Stimulated activated CD8-positive, alpha-beta memory T cell treated with anti-CD3 and anti-CD28 coated beads, Interleukin-15, amount 100 ng/mL, for 24 hours (primary cell): ENCODE data around the gene AXL.
"Not testable (repeated sequence)": the region's sequence is repeated elsewhere in the genome, so short reads cannot be mapped to it uniquely, and the experiment has no call there.

Experiments
- DNase-seq: peaks from one replicate; pipeline ENCODE4 v3.0.0-alpha.2; 2020; ENCODE audit warnings: low read depth

AXL gene

GRCh38 chr19:41218615-41219507 lies at the start of gene AXL:
Gene AXL (plus strand): TSS chr19:41219223. CDS start chr19:41219393, 170 bp downstream.
- no peak for DNase-seq

GRCh38 chr19:41172297-41173164 lies 46.5 kb upstream of the AXL start:
- DNase-seq = no peak

- no peak for DNase-seq
Observed at GRCh38 chr19:41174297-41174928, 44.6 kb upstream of the AXL start.

GRCh38 chr19:41175801-41176777 lies 42.9 kb upstream of the AXL start:
- no peak for DNase-seq

GRCh38 chr19:41180173-41180572 lies 38.9 kb upstream of the AXL start:
- DNase-seq = not testable (repeated sequence)

- no peak for DNase-seq
Observed at GRCh38 chr19:41186971-41187883, 31.8 kb upstream of the AXL start.

GRCh38 chr19:41187884-41188279 lies 31.1 kb upstream of the AXL start:
- no peak for DNase-seq

GRCh38 chr19:41189425-41190065 lies 29.5 kb upstream of the AXL start:
- no peak for DNase-seq

GRCh38 chr19:41192574-41193429 lies 26.2 kb upstream of the AXL start, which contains the start of gene CYP2S1:
Gene CYP2S1 (plus strand): TSS chr19:41193219. CDS start chr19:41193265, 46 bp downstream.
- no peak for DNase-seq

GRCh38 chr19:41193430-41194156 lies 25.4 kb upstream of the AXL start:
- DNase-seq = no peak

- DNase-seq = no peak
Observed at GRCh38 chr19:41194157-41194552, 24.9 kb upstream of the AXL start.

- no peak for DNase-seq
Observed at GRCh38 chr19:41195675-41196497, 23.1 kb upstream of the AXL start.

GRCh38 chr19:41198559-41198958 lies 20.5 kb upstream of the AXL start:
- no peak for DNase-seq

GRCh38 chr19:41203371-41203770 lies 15.7 kb upstream of the AXL start:
- DNase-seq = no peak

- DNase-seq = peak; percentile 26
Observed at GRCh38 chr19:41204338-41204737, 14.7 kb upstream of the AXL start.

GRCh38 chr19:41205995-41206394 lies 13.0 kb upstream of the AXL start:
- DNase-seq = no peak

GRCh38 chr19:41206456-41206855 lies 12.6 kb upstream of the AXL start:
- no peak for DNase-seq
